H9 (cell line): Measurements from ENCODE around the gene TRIM44. TPM values are rescaled to one million over a fixed set of nuclear protein-coding genes. Genes with fewer than 3 reads are reported as not detected.

ENCODE experiments used
- DNase-seq: peaks from one replicate; pipeline ENCODE4 v3.0.0-alpha.2; 2017
- H2AFZ ChIP-seq: one replicate; pipeline ENCODE4 v1.6.1; 2013; ENCODE audit warnings: mild to moderate bottlenecking, low read length, control low read depth, moderate library complexity
- H2AK5ac ChIP-seq: 2 replicates; pipeline ENCODE4 v1.6.1; 2013; ENCODE audit warnings: low read length, control low read depth, mixed read lengths; ENCODE audit not compliant: insufficient read length
- H2BK120ac ChIP-seq: one replicate; pipeline ENCODE4 v1.6.1; 2013; ENCODE audit warnings: low read depth, mild to moderate bottlenecking, low read length, control low read depth, inconsistent platforms; ENCODE audit not compliant: poor library complexity, severe bottlenecking
- H2BK12ac ChIP-seq: 2 replicates; pipeline ENCODE4 v1.6.1; 2013; ENCODE audit warnings: low read length, control low read depth, mixed read lengths, low read depth; ENCODE audit not compliant: insufficient read length
- H2BK15ac ChIP-seq: 2 replicates; pipeline ENCODE4 v1.6.1; 2013; ENCODE audit warnings: low read depth, low read length, control low read depth
- H2BK20ac ChIP-seq: one replicate; pipeline ENCODE4 v1.6.1; 2013; ENCODE audit warnings: low read depth, mild to moderate bottlenecking, low read length, control low read depth, inconsistent platforms; ENCODE audit not compliant: poor library complexity, severe bottlenecking
- H2BK5ac ChIP-seq: 2 replicates; pipeline ENCODE4 v1.6.1; 2013; ENCODE audit warnings: low read length, control low read depth, mixed read lengths; ENCODE audit not compliant: insufficient read length
- H3K14ac ChIP-seq: 2 replicates; pipeline ENCODE4 v1.6.1; 2013; ENCODE audit warnings: low read length, control low read depth; ENCODE audit not compliant: insufficient read depth
- H3K18ac ChIP-seq: 2 replicates; pipeline ENCODE4 v1.6.1; 2013; ENCODE audit warnings: low read depth, mild to moderate bottlenecking, mixed read lengths, low read length, control low read depth; ENCODE audit not compliant: insufficient read length
- H3K23ac ChIP-seq: 2 replicates; pipeline ENCODE4 v1.6.1; 2013; ENCODE audit warnings: low read length, control low read depth, mixed read lengths, low read depth; ENCODE audit not compliant: insufficient read length
- H3K23me2 ChIP-seq: 2 replicates; pipeline ENCODE4 v1.6.1; 2013; ENCODE audit warnings: low read depth, mild to moderate bottlenecking, mixed read lengths, low read length, control low read depth; ENCODE audit not compliant: insufficient read length, poor library complexity, severe bottlenecking
- H3K27ac ChIP-seq: 2 replicates; pipeline ENCODE4 v1.5.1; 2013; ENCODE audit warnings: low read length, control low read depth, mixed read lengths, low read depth; ENCODE audit not compliant: insufficient read length
- H3K27me3 ChIP-seq: 2 replicates; pipeline ENCODE4 v1.6.1; 2013; ENCODE audit warnings: low read length, control low read depth, inconsistent platforms; ENCODE audit not compliant: insufficient read depth
- H3K4ac ChIP-seq: 2 replicates; pipeline ENCODE4 v1.6.1; 2013; ENCODE audit warnings: low read depth, mild to moderate bottlenecking, control low read depth, inconsistent platforms, low read length, moderate library complexity
- H3K4me1 ChIP-seq: 2 replicates; pipeline ENCODE4 v1.6.1; 2013; ENCODE audit warnings: low read length, control low read depth, inconsistent platforms; ENCODE audit not compliant: insufficient read depth
- H3K4me2 ChIP-seq: 2 replicates; pipeline ENCODE4 v1.6.1; 2013; ENCODE audit warnings: low read length, control low read depth, mixed read lengths; ENCODE audit not compliant: insufficient read length, insufficient read depth
- H3K56ac ChIP-seq: 2 replicates; pipeline ENCODE4 v1.6.1; 2013; ENCODE audit warnings: low read depth, mild to moderate bottlenecking, mixed read lengths, low read length, control low read depth; ENCODE audit not compliant: insufficient read length
- H3K79me1 ChIP-seq: 2 replicates; pipeline ENCODE4 v1.6.1; 2013; ENCODE audit warnings: low read depth, mild to moderate bottlenecking, moderate library complexity, low read length, control low read depth, inconsistent platforms; ENCODE audit not compliant: insufficient read depth, poor library complexity, severe bottlenecking
- H3K79me2 ChIP-seq: 2 replicates; pipeline ENCODE4 v1.6.1; 2013; ENCODE audit warnings: low read length, control low read depth, inconsistent platforms; ENCODE audit not compliant: insufficient read depth
- H3K9ac ChIP-seq: 2 replicates; pipeline ENCODE4 v1.6.1; 2013; ENCODE audit warnings: low read length, control low read depth, mixed read lengths; ENCODE audit not compliant: insufficient read length; ENCODE audit errors: extremely low read depth
- H3K9me3 ChIP-seq: one replicate; pipeline ENCODE4 v1.6.1; 2013; ENCODE audit warnings: low read depth, low read length, inconsistent platforms; ENCODE audit not compliant: control insufficient read depth
- H3T11ph ChIP-seq: one replicate; pipeline ENCODE4 v1.6.1; 2013; ENCODE audit warnings: mild to moderate bottlenecking, low read length, control low read depth, inconsistent platforms
- H4K20me1 ChIP-seq: one replicate; pipeline ENCODE4 v1.6.1; 2013; ENCODE audit not compliant: control insufficient read depth, insufficient read length, insufficient read depth
- H4K5ac ChIP-seq: 2 replicates; pipeline ENCODE4 v1.6.1; 2013; ENCODE audit warnings: low read depth, mild to moderate bottlenecking, mixed read lengths, low read length, control low read depth; ENCODE audit not compliant: insufficient read length
- H4K8ac ChIP-seq: replicated peaks from 2 replicates; pipeline ENCODE4 v1.6.1; 2013; ENCODE audit warnings: low read length, control low read depth, mixed read lengths, low read depth; ENCODE audit not compliant: insufficient read length
- H4K91ac ChIP-seq: 2 replicates; pipeline ENCODE4 v1.6.1; 2013; ENCODE audit warnings: low read depth, mild to moderate bottlenecking, moderate library complexity, mixed read lengths, low read length, control low read depth; ENCODE audit not compliant: insufficient read length
- H3K27ac Mint-ChIP-seq, 3 experiments: 2 replicates in 2 of 3; 3 replicates in 1 of 3; pipeline ENCODE4 v1.8.0; 2020 to 2021; ENCODE audit warnings: mixed read lengths in 3 of 3, mild to moderate bottlenecking in 1 of 3, moderate library complexity in 1 of 3
- H3K27me3 Mint-ChIP-seq: 2 replicates; pipeline ENCODE4 v1.8.0; 2021; ENCODE audit warnings: low read depth, mild to moderate bottlenecking, moderate library complexity, mixed read lengths
- H3K36me3 Mint-ChIP-seq, 3 experiments: 2 replicates in 2 of 3; 3 replicates in 1 of 3; pipeline ENCODE4 v1.8.0; 2020 to 2021; ENCODE audit warnings: low read depth in 3 of 3, mixed read lengths in 3 of 3; ENCODE audit not compliant: insufficient read depth in 1 of 3
- H3K4me1 Mint-ChIP-seq, 2 experiments: 2 replicates each; pipeline ENCODE4 v1.8.0; 2020; ENCODE audit warnings: mixed read lengths in 2 of 2
- H3K4me3 Mint-ChIP-seq, 2 experiments: 2 replicates in 1 of 2; 3 replicates in 1 of 2; pipeline ENCODE4 v1.8.0; 2020 to 2021; ENCODE audit warnings: mild to moderate bottlenecking in 2 of 2, mixed read lengths in 2 of 2, moderate library complexity in 1 of 2
- H3K9me3 Mint-ChIP-seq, 2 experiments: 2 replicates in 1 of 2; 3 replicates in 1 of 2; pipeline ENCODE4 v1.8.0; 2020; ENCODE audit warnings: mild to moderate bottlenecking in 2 of 2, mixed read lengths in 2 of 2, moderate library complexity in 1 of 2
- CTCF ChIP-seq: fragments of 200-600 bp; sonication (generic); conservative IDR thresholded peaks from 3 replicates; pipeline ENCODE4 v1.8.0; 2021; ENCODE audit warnings: antibody characterized with exemption, mild to moderate bottlenecking
- WGBS: extraction: QIAGEN DNeasy Blood & Tissue Kit; methylation state at CpG from one replicate; pipeline ENCODE4 v1.1.7; 2013; ENCODE audit warnings: missing lambda C conversion rate, low lambda C conversion rate, mixed read lengths; ENCODE audit not compliant: insufficient read length; ENCODE audit errors: extremely low coverage; 5-methylcytosine and 5-hydroxymethylcytosine counted together
- total RNA-seq: library from RNA; stranded (reverse); gene quantifications from 2 replicates; pipeline ENCODE4 v1.2.1, GENCODE V29; 2021

Gene TRIM44
- total RNA-seq, 1 experiment from 2014 or later = 37.7 TPM

DNA sequence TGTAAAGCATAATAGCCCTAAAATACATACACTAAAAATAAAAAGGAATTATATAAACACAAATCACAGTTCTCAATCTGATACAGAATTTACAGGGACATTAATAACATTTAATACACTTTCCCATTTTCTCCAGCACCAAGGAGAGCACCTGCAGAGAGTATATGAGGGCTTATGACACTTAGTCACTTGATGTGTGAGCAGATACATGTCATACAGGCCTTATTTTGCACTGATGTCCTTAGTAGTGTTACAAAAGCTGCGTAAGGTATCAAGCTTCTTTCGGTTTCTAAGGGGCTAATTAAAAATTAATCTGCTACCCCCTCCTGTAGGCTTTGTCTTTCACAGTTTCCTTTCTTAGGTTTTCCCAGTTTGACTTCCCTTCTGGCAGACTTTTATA, 61.3 kb downstream of the TRIM44 start:
- H4K20me1 ChIP-seq = no peaks in the 10 kb centered on the region
- no peaks in the 10 kb centered on the region for H3K23me2 ChIP-seq
- DNase-seq = no peak

More for the DNA sequence above, 61.3 kb downstream of the TRIM44 start:
- H3K27ac Mint-ChIP-seq = no peak overlapping the region
- H3K18ac ChIP-seq = no peak overlapping the region
- no peak overlapping the region for H3K23ac ChIP-seq
- H2AK5ac ChIP-seq = no peak overlapping the region
- H3K4me2 ChIP-seq = no peak overlapping the region
- H2BK20ac ChIP-seq = no peak overlapping the region
- no peak overlapping the region for H2BK15ac ChIP-seq
- H3K4me3 Mint-ChIP-seq = no peak overlapping the region
- H2AFZ ChIP-seq = no peak overlapping the region
- WGBS = no CpG with 5 or more reads among the region's 2 CpGs
- no peak for TF ChIP-seq CTCF
- H3K4ac ChIP-seq = no peak overlapping the region
- no peak overlapping the region for H3K9ac ChIP-seq
- no peaks in the 10 kb centered on the region for H3K27me3 Mint-ChIP-seq
- H3K27ac ChIP-seq = no peak overlapping the region
- no peak overlapping the region for H3K56ac ChIP-seq
- H3K27me3 ChIP-seq = no peaks in the 10 kb centered on the region
- peaks cover 13 to 17% (median 17%) of the 10 kb centered on the region in 3 experiments; a peak in 6 of 7 replicates for H3K36me3 Mint-ChIP-seq
- no peak overlapping the region for H2BK5ac ChIP-seq
- no peak overlapping the region for H3K14ac ChIP-seq
- no peak overlapping the region for H3T11ph ChIP-seq
- H2BK12ac ChIP-seq = no peak overlapping the region
- H4K8ac ChIP-seq = no peak overlapping the region
- no peaks in the 10 kb centered on the region for H3K9me3 Mint-ChIP-seq
- no peak overlapping the region for H4K91ac ChIP-seq
- H3K79me2 ChIP-seq = no peaks in the 10 kb centered on the region
- H4K5ac ChIP-seq = no peak overlapping the region
- peaks cover 2% of the 10 kb centered on the region; the same call in 1 of the 2 replicates for H3K4me1 ChIP-seq
- H3K79me1 ChIP-seq = peaks cover 2% of the 10 kb centered on the region
- no peaks in the 10 kb centered on the region for H3K9me3 ChIP-seq
- no peak overlapping the region for H2BK120ac ChIP-seq
- H3K4me1 Mint-ChIP-seq = peaks cover 4 to 9% of the 10 kb centered on the region in 2 experiments; a peak in 2 of 4 replicates
